Osteoblast (primary cell): ENCODE data around the gene INTS4. TPM values are rescaled to one million over a fixed set of nuclear protein-coding genes. Genes with fewer than 3 reads are reported as not detected.

Source experiments
- DNase-seq: peaks from one replicate; pipeline ENCODE4 v3.0.0; 2011; ENCODE audit warnings: low spot score, mixed read lengths; ENCODE audit not compliant: insufficient read length; ENCODE audit errors: missing footprints
- H2AFZ ChIP-seq: 2 replicates; pipeline ENCODE4 v1.6.0; 2011; ENCODE audit warnings: mild to moderate bottlenecking, low read length
- H3K27ac ChIP-seq: 2 replicates; pipeline ENCODE4 v1.5.1; 2011; ENCODE audit warnings: mild to moderate bottlenecking, low read depth, low read length, moderate library complexity
- H3K27me3 ChIP-seq: 2 replicates; pipeline ENCODE4 v1.6.0; 2012; ENCODE audit warnings: mild to moderate bottlenecking, control low read depth, inconsistent platforms, low read length, moderate library complexity; ENCODE audit not compliant: insufficient read depth
- H3K36me3 ChIP-seq: 2 replicates; pipeline ENCODE4 v1.5.1; 2011; ENCODE audit warnings: mild to moderate bottlenecking, low read length, control low read depth, moderate library complexity; ENCODE audit not compliant: insufficient read depth
- H3K4me1 ChIP-seq: 2 replicates; pipeline ENCODE4 v1.5.1; 2011; ENCODE audit warnings: mild to moderate bottlenecking, low read length, control low read depth, moderate library complexity; ENCODE audit not compliant: insufficient read depth
- H3K4me2 ChIP-seq: 2 replicates; pipeline ENCODE4 v1.6.0; 2011; ENCODE audit warnings: mild to moderate bottlenecking, low read length; ENCODE audit not compliant: insufficient read depth
- H3K4me3 ChIP-seq: fragments of 200-600 bp; sonication (generic); 3 replicates; pipeline ENCODE4 v1.5.1; 2012; ENCODE audit warnings: mild to moderate bottlenecking, low read length, inconsistent platforms; ENCODE audit not compliant: insufficient read depth
- H3K79me2 ChIP-seq: 2 replicates; pipeline ENCODE4 v1.6.0; 2012; ENCODE audit warnings: mild to moderate bottlenecking, low read length, control low read depth, inconsistent platforms; ENCODE audit not compliant: insufficient read depth
- H3K9me3 ChIP-seq: 2 replicates; pipeline ENCODE4 v1.5.1; 2011; ENCODE audit warnings: low read depth, low read length, control low read depth
- H4K20me1 ChIP-seq: 2 replicates; pipeline ENCODE4 v1.6.0; 2012; ENCODE audit warnings: mild to moderate bottlenecking, low read length, control low read depth; ENCODE audit not compliant: insufficient read depth
- total RNA-seq: library from RNA; depleted of rRNA; stranded (reverse); fragments of >200 nt; gene quantifications from 2 replicates; pipeline ENCODE4 v1.2.3, GENCODE V29; 2012
- TF ChIP-seq, protein P1 (sequence below): IDR thresholded peaks from 2 replicates; pipeline ENCODE4 v1.5.1; 2011; ENCODE audit warnings: mild to moderate bottlenecking, low read depth, low read length, moderate library complexity; ENCODE audit errors: extremely low read depth

INTS4 gene
- total RNA-seq, 1 donor = 35.8 TPM

DNA sequence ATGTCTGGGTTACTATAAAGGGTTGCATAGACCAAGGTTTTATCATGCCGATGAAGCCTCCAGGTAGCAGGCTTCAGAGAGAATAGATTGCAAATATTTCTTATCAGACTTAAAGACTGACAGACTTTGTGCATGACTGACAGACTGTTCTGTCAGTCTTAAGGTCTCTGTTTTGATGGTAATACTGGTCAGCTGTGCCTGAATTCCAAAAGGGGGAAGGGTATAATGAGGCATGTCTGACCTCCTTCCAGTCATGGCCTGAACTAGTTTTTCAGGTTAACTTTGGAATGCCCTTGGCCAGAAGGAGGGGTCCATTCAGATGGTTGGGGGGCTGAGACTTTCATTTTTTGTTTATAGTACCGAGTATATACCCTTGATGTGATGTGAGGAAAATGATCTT, 33.3 kb upstream of the INTS4 start:
- Histone ChIP-seq H3K4me2 (no peak overlapping the region), H3K79me2 (no peaks in the 10 kb centered on the region)
- no peak for DNase-seq

DNA sequence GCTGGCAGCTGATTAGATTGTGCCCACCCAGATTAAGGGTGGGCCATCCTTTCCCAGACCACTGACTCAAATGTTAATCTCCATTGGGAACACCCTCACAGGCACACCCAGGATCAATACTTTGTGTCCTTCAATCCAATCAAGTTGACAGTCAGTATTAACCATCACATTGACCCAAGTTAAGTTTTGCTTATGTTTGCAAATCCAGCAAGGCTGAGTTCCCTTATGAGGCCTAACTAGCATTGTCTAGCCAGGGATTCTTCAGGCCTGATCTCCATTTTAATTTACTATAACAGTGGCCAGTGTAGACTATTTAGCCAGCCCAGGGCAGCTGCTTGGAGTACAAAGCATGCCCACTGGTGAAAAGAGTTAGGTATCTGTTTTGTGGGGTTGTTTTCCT, 30.9 kb upstream of the INTS4 start:
- no peaks in the 10 kb centered on the region for H3K9me3 ChIP-seq
- DNase-seq = no peak
- H3K36me3 ChIP-seq = no peaks in the 10 kb centered on the region
- H4K20me1 ChIP-seq = no peaks in the 10 kb centered on the region
- TF ChIP-seq, protein P1, sequence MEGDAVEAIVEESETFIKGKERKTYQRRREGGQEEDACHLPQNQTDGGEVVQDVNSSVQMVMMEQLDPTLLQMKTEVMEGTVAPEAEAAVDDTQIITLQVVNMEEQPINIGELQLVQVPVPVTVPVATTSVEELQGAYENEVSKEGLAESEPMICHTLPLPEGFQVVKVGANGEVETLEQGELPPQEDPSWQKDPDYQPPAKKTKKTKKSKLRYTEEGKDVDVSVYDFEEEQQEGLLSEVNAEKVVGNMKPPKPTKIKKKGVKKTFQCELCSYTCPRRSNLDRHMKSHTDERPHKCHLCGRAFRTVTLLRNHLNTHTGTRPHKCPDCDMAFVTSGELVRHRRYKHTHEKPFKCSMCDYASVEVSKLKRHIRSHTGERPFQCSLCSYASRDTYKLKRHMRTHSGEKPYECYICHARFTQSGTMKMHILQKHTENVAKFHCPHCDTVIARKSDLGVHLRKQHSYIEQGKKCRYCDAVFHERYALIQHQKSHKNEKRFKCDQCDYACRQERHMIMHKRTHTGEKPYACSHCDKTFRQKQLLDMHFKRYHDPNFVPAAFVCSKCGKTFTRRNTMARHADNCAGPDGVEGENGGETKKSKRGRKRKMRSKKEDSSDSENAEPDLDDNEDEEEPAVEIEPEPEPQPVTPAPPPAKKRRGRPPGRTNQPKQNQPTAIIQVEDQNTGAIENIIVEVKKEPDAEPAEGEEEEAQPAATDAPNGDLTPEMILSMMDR = no peak
- no peaks in the 10 kb centered on the region for H3K79me2 ChIP-seq
- H2AFZ ChIP-seq = no peak overlapping the region
- no peaks in the 10 kb centered on the region for H3K4me1 ChIP-seq
- no peak overlapping the region for H3K27ac ChIP-seq
- H3K4me3 ChIP-seq = no peak overlapping the region
- H3K4me2 ChIP-seq = no peak overlapping the region
- H3K27me3 ChIP-seq = peaks cover 4% of the 10 kb centered on the region

More for the DNA sequence above, 33.3 kb upstream of the INTS4 start:
- no peak overlapping the region for H2AFZ ChIP-seq
- H3K4me1 ChIP-seq = peaks cover 4% of the 10 kb centered on the region
- peaks cover under 1% of the 10 kb centered on the region for H3K27me3 ChIP-seq
- TF ChIP-seq, protein P1 = no peak
- H3K36me3 ChIP-seq = no peaks in the 10 kb centered on the region
- no peaks in the 10 kb centered on the region for H3K9me3 ChIP-seq
- no peak overlapping the region for H3K4me3 ChIP-seq
- H4K20me1 ChIP-seq = no peaks in the 10 kb centered on the region
- H3K27ac ChIP-seq = no peak overlapping the region

DNA sequence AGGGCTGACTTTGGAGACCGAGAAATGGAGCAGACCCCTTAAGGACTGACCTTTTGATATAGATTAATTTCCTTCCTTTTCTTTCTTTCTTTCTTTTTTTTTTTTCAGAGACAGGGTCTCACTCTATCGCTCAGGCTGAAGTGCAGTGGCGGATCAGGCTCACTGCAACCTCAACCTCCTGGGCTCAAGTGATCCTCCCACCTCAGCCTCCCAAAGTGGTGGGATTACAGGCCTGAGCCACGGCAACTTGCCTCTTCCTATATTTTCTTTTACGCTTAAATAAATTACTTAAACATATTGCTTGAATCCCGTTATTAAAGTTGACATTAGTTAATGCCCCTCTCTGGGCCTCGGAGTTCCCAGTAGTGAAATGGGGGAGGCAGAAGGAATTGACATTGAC, 29.0 kb upstream of the INTS4 start:
- H2AFZ ChIP-seq = peak overlapping the region; percentile 92

DNA sequence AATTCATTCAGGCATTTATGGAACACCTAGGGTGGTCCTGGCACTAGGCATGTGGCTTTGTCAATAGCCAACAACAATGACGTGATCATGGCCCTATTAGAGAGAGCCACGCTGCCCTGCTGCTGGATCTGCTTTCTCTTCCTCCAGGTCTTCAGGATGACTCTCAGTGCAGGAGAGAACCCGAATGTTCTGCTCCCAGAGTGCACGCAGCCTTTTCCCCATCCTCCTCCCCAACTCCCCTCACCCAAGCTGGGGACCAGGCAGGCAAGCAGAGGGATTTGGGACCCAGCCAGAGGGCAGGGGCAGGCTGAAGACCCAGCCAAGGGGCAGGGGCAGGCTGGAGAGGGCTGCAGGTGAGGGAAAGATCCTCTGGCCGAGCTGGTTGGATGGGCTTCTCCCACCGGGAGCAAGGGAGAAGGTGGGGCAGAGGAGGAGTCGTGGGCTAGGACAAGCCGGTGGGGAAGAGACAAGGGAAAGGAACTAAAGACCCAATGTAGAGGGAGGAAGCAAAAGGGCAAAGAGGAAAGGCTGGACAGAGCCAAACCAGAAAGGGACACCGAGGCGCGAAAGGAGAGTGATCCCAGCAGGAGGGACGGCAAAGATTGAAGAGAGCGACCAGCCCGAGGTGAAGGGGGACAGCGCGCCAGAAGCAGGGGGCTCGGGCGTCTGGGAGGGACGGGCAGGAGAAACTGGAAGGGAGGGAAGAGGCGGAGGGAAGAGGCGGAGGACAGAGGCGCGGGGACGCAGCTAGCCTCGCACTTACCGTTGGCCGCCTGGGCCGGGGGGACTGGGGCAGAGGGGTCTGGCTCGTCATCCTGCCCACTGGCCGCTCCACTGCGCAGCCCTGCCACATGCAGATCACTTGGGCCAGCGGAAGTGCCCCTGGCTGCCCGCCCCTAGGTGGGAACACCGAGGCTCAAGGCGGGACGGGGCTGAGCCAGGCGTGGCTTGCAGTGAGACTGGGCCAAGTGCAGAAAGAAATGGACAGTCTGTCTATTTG, 28.2 kb upstream of the INTS4 start, which contains the start of gene KCTD14:
KCTD14 (minus strand) TSS at position 880 of the 1,000 bp plus-strand sequence; CDS start at position 853, 27 bp downstream.
- H3K27ac ChIP-seq = no peak within 1 kb of the TSS

More for the DNA sequence above, 29.0 kb upstream of the INTS4 start:
- H3K27me3 ChIP-seq = peaks cover 4% of the 10 kb centered on the region
- H3K4me1 ChIP-seq = no peaks in the 10 kb centered on the region
- no peak overlapping the region for H3K27ac ChIP-seq
- TF ChIP-seq, protein P1 = no peak
- no peaks in the 10 kb centered on the region for H3K36me3 ChIP-seq
- H3K4me3 ChIP-seq = peak overlapping the region; percentile 71
- no peaks in the 10 kb centered on the region for H3K79me2 ChIP-seq
- H3K9me3 ChIP-seq = no peaks in the 10 kb centered on the region
- peak overlapping the region; percentile 80 for H3K4me2 ChIP-seq
- H4K20me1 ChIP-seq = no peaks in the 10 kb centered on the region
- DNase-seq = no peak

More for the DNA sequence above, 28.2 kb upstream of the INTS4 start, which contains the start of gene KCTD14:
- H3K4me1 ChIP-seq = no peaks in the 10 kb centered on the region
- H3K4me3 ChIP-seq = peak within 1 kb of the TSS; percentile 71
- TF ChIP-seq, protein P1 = no peak
- peak within 1 kb of the TSS; percentile 92 for H2AFZ ChIP-seq
- H3K36me3 ChIP-seq = no peaks in the 10 kb centered on the region
- no peaks in the 10 kb centered on the region for H4K20me1 ChIP-seq
- H3K79me2 ChIP-seq = no peaks in the 10 kb centered on the region
- H3K9me3 ChIP-seq = no peaks in the 10 kb centered on the region
- peak within 1 kb of the TSS; percentile 80 for H3K4me2 ChIP-seq
- H3K27me3 ChIP-seq = peaks cover 4% of the 10 kb centered on the region
- peak; percentile 84 for DNase-seq
